ENCODE measurements around the gene TRIOBP.

DNA sequence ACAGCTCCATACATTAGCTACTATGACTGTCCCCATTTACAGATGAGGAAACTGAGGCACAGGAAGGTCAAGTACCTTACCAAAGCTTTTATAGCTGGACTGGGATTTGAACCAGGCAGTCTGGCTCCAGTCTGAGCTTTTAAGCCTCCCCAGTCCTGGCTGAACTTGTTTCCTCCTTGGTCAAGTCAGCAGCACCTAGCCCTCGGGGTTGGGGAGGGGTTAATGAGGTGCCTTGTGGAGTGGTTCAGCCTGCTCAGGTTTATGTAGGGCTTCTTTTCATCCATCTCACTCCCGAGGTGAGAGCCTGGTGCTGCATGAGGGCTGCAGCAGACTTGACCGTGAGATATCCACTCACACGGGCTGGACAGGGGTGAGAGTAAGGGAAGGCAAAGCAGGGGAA is 74.2 kb downstream of the TRIOBP start:
- TF ChIP-seq, protein P1, sequence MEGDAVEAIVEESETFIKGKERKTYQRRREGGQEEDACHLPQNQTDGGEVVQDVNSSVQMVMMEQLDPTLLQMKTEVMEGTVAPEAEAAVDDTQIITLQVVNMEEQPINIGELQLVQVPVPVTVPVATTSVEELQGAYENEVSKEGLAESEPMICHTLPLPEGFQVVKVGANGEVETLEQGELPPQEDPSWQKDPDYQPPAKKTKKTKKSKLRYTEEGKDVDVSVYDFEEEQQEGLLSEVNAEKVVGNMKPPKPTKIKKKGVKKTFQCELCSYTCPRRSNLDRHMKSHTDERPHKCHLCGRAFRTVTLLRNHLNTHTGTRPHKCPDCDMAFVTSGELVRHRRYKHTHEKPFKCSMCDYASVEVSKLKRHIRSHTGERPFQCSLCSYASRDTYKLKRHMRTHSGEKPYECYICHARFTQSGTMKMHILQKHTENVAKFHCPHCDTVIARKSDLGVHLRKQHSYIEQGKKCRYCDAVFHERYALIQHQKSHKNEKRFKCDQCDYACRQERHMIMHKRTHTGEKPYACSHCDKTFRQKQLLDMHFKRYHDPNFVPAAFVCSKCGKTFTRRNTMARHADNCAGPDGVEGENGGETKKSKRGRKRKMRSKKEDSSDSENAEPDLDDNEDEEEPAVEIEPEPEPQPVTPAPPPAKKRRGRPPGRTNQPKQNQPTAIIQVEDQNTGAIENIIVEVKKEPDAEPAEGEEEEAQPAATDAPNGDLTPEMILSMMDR (IDR thresholded peaks at IDR 0.05): no peak
- no peak for TF ChIP-seq POLR2AphosphoS5 (IDR thresholded peaks at IDR 0.05)
